ENCODE measurements around the gene NCAM1.

- no peak for TF ChIP-seq EZH2 (optimal IDR thresholded peaks at IDR 0.05; ENCODE audit: low read depth, low read length)
- no peak for TF ChIP-seq EZH2phosphoT487 (IDR thresholded peaks at IDR 0.05; ENCODE audit: low read length)
- TF ChIP-seq CTCF (IDR thresholded peaks at IDR 0.05; ENCODE audit: low read length), result no peak
Measured at GRCh38 chr11:112975493-112975892, 14.3 kb downstream of the NCAM1 start.
